H1 (cell line): Measurements from ENCODE around the gene GABPA. TPM values are rescaled to one million over a fixed set of nuclear protein-coding genes. Genes with fewer than 3 reads are reported as not detected.

Source experiments
- CTCF ChIA-PET: fragments of 300-600 bp; sonication (Branson Sonifier 250); formaldehyde crosslinking; loops from one replicate; lab custom pipeline; 2021; ENCODE audit not compliant: partially characterized antibody; lab: Charles Lee
- POLR2A ChIA-PET: fragments of 300-600 bp; sonication (Branson Sonifier 250); formaldehyde crosslinking; loops from one replicate; lab custom pipeline; 2021; ENCODE audit warnings: inconsistent platforms; ENCODE audit not compliant: partially characterized antibody; lab: Charles Lee
- DNase-seq, 2 experiments: peaks; one replicate each; pipeline versions ENCODE4 v3.0.0 to v3.0.0-alpha.2; 2010 to 2022; ENCODE audit warnings: low spot score in 2 of 2, low read depth in 1 of 2, mixed read lengths in 1 of 2
- FAIRE-seq: peaks from 2 replicates; lab custom pipeline; 2011; peaks lifted over from hg19 to GRCh38; lab: Jason Lieb, UNC
- H2AFZ ChIP-seq: 2 replicates; pipeline ENCODE4 v1.8.1; 2012; ENCODE audit warnings: low read length, inconsistent platforms
- H2AK5ac ChIP-seq: 2 replicates; pipeline ENCODE4 v1.6.1; 2013; ENCODE audit warnings: low read depth, low read length
- H2BK120ac ChIP-seq: replicated peaks from 2 replicates; pipeline ENCODE3; 2013; ENCODE audit warnings: low read depth, low read length, inconsistent platforms
- H2BK12ac ChIP-seq: 2 replicates; pipeline ENCODE4 v1.6.1; 2013; ENCODE audit warnings: low read depth, low read length
- H2BK15ac ChIP-seq: 2 replicates; pipeline ENCODE4 v1.6.1; 2013; ENCODE audit warnings: low read length
- H2BK20ac ChIP-seq: 2 replicates; pipeline ENCODE4 v1.6.1; 2013; ENCODE audit warnings: low read length
- H2BK5ac ChIP-seq: 2 replicates; pipeline ENCODE4 v1.6.1; 2013; ENCODE audit warnings: low read depth, low read length
- H3K14ac ChIP-seq: 2 replicates; pipeline ENCODE4 v1.6.1; 2013; ENCODE audit warnings: inconsistent platforms; ENCODE audit not compliant: insufficient read length
- H3K18ac ChIP-seq: 2 replicates; pipeline ENCODE4 v1.6.1; 2013; ENCODE audit warnings: low read length; ENCODE audit errors: extremely low read depth
- H3K23ac ChIP-seq: 2 replicates; pipeline ENCODE4 v1.6.1; 2013; ENCODE audit warnings: inconsistent platforms; ENCODE audit not compliant: insufficient read length
- H3K23me2 ChIP-seq: 2 replicates; pipeline ENCODE4 v1.6.1; 2013; ENCODE audit warnings: low read depth, low read length
- H3K27ac ChIP-seq: 2 replicates; pipeline ENCODE4 v1.6.1; 2011; ENCODE audit warnings: low read depth, low read length, inconsistent platforms
- H3K27me3 ChIP-seq, 4 experiments: replicated peaks in 1 of 4; 1 replicate in 1 of 4; 2 replicates in 3 of 4; pipeline versions ENCODE4 v1.6.1 to v1.8.1; 2011 to 2013; ENCODE audit warnings: low read length in 3 of 4, mild to moderate bottlenecking in 3 of 4, inconsistent platforms in 2 of 4, mixed read lengths in 2 of 4, moderate library complexity in 1 of 4; ENCODE audit not compliant: control insufficient read depth in 3 of 4, insufficient read depth in 3 of 4; ENCODE audit errors: extremely low read depth in 1 of 4
- H3K36me3 ChIP-seq, 4 experiments: 2 replicates each; pipeline versions ENCODE4 v1.6.1 to v1.8.1; 2011 to 2013; ENCODE audit warnings: mild to moderate bottlenecking in 4 of 4, low read length in 3 of 4, moderate library complexity in 2 of 4, control low read depth in 1 of 4, inconsistent platforms in 1 of 4; ENCODE audit not compliant: insufficient read depth in 4 of 4, control insufficient read depth in 2 of 4
- H3K4ac ChIP-seq: replicated peaks from 2 replicates; pipeline ENCODE3; 2013; ENCODE audit warnings: low read length, low read depth, mixed read lengths, inconsistent platforms; ENCODE audit not compliant: insufficient read length
- H3K4me1 ChIP-seq, 4 experiments: replicated peaks in 1 of 4; 1 replicate in 1 of 4; 2 replicates in 3 of 4; pipeline versions ENCODE4 v1.6.1 to v1.8.1; 2011 to 2013; ENCODE audit warnings: low read length in 3 of 4, inconsistent platforms in 2 of 4, mixed read lengths in 1 of 4; ENCODE audit not compliant: insufficient read depth in 4 of 4, control insufficient read depth in 3 of 4
- H3K4me2 ChIP-seq, 2 experiments: 2 replicates each; pipeline versions ENCODE4 v1.6.1 to v1.8.1; 2011 to 2013; ENCODE audit warnings: low read depth in 2 of 2, low read length in 2 of 2, control low read depth in 1 of 2, inconsistent platforms in 1 of 2, mild to moderate bottlenecking in 1 of 2; ENCODE audit not compliant: insufficient read depth in 1 of 2
- H3K4me3 ChIP-seq, 4 experiments: fragments of 200-600, 300-600 bp in 1 of 4; sonication (generic), shearing (Covaris generic), sonication (Bioruptor Twin) in 1 of 4; 2 replicates each; pipeline versions ENCODE4 v1.5.1 to v1.8.1; 2011 to 2016; ENCODE audit warnings: low read length in 4 of 4, low read depth in 3 of 4, control low read depth in 2 of 4, inconsistent platforms in 2 of 4, mild to moderate bottlenecking in 2 of 4, mixed read lengths in 1 of 4, moderate library complexity in 1 of 4; ENCODE audit not compliant: insufficient read depth in 2 of 4; ENCODE audit errors: extremely low read depth in 1 of 4
- H3K56ac ChIP-seq: replicated peaks from 2 replicates; pipeline ENCODE3; 2013; ENCODE audit warnings: low read depth, mild to moderate bottlenecking, mixed read lengths, low read length, inconsistent platforms; ENCODE audit not compliant: insufficient read length
- H3K79me1 ChIP-seq: 2 replicates; pipeline ENCODE4 v1.6.1; 2013; ENCODE audit warnings: low read depth, low read length, control low read depth
- H3K79me2 ChIP-seq, 2 experiments: 2 replicates each; pipeline versions ENCODE4 v1.6.1 to v1.8.1; 2012 to 2013; ENCODE audit warnings: low read length in 2 of 2, mild to moderate bottlenecking in 2 of 2, inconsistent platforms in 1 of 2; ENCODE audit not compliant: insufficient read depth in 2 of 2, control insufficient read depth in 1 of 2
- H3K9ac ChIP-seq, 4 experiments: replicated peaks in 1 of 4; 1 replicate in 1 of 4; 2 replicates in 3 of 4; pipeline versions ENCODE4 v1.6.1 to v1.8.1; 2011 to 2013; ENCODE audit warnings: low read depth in 3 of 4, low read length in 3 of 4, control low read depth in 2 of 4, mild to moderate bottlenecking in 2 of 4, moderate library complexity in 2 of 4, inconsistent platforms in 1 of 4; ENCODE audit errors: extremely low read depth in 1 of 4
- H3K9me3 ChIP-seq, 2 experiments: 2 replicates each; pipeline versions ENCODE4 v1.6.1 to v1.8.1; 2012 to 2013; ENCODE audit warnings: mild to moderate bottlenecking in 2 of 2, moderate library complexity in 2 of 2, control low read depth in 1 of 2, inconsistent platforms in 1 of 2, low read depth in 1 of 2, low read length in 1 of 2, mixed read lengths in 1 of 2; ENCODE audit not compliant: insufficient read depth in 2 of 2
- H4K20me1 ChIP-seq, 2 experiments: replicated peaks in 1 of 2; 2 replicates each; pipeline versions ENCODE3 to v1.8.1; 2011 to 2013; ENCODE audit warnings: inconsistent platforms in 2 of 2, low read length in 2 of 2, mild to moderate bottlenecking in 1 of 2; ENCODE audit not compliant: insufficient read depth in 2 of 2, control insufficient read depth in 1 of 2
- H4K5ac ChIP-seq: 2 replicates; pipeline ENCODE4 v1.6.1; 2013; ENCODE audit warnings: low read length, low read depth, mixed read lengths, inconsistent platforms; ENCODE audit not compliant: insufficient read length
- H4K8ac ChIP-seq: 2 replicates; pipeline ENCODE4 v1.8.0; 2013; ENCODE audit warnings: mild to moderate bottlenecking, moderate library complexity, low read length, inconsistent platforms; ENCODE audit not compliant: insufficient read depth; ENCODE audit errors: extremely low read depth
- H4K91ac ChIP-seq: replicated peaks from 2 replicates; pipeline ENCODE3; 2013; ENCODE audit warnings: low read length, mixed read lengths, inconsistent platforms; ENCODE audit not compliant: insufficient read length
- ASH2L ChIP-seq: fragments of 200-600, 300-600 bp; sonication (generic); IDR thresholded peaks from one replicate; pipeline ENCODE4 v1.7.1; 2017; ENCODE audit warnings: low read length
- CBX8 ChIP-seq: fragments of 300-800, 300-1000 bp; sonication (generic); IDR thresholded peaks from 2 replicates; pipeline ENCODE4 v1.7.1; 2016; ENCODE audit warnings: low read depth, low read length, borderline replicate concordance
- FOSL1 ChIP-seq: IDR thresholded peaks from 2 replicates; pipeline ENCODE4 v1.6.1; 2011; ENCODE audit warnings: mild to moderate bottlenecking, low read depth, low read length, moderate library complexity; ENCODE audit not compliant: insufficient read depth
- RBBP5 ChIP-seq: IDR thresholded peaks from 2 replicates; pipeline ENCODE4 v1.7.1; 2012; ENCODE audit warnings: low read depth, mild to moderate bottlenecking, inconsistent platforms, low read length, moderate library complexity, borderline replicate concordance
- SP2 ChIP-seq: IDR thresholded peaks from 2 replicates; pipeline ENCODE4 v1.6.1; 2012; ENCODE audit warnings: mild to moderate bottlenecking, low read length, inconsistent platforms
- TAF1 ChIP-seq: IDR thresholded peaks from 2 replicates; pipeline ENCODE4 v1.6.1; 2011; ENCODE audit warnings: mild to moderate bottlenecking, low read depth, low read length
- whole genome bisulfite sequencing, 2 experiments: shearing (Covaris generic) in 1 of 2; methylation state at CpG; one replicate each; pipeline versions ENCODE4 v1.1.6 to v1.1.7; 2013 to 2015; ENCODE audit warnings: low lambda C conversion rate in 2 of 2, mixed read lengths in 2 of 2, inconsistent platforms in 1 of 2, low coverage in 1 of 2, missing lambda C conversion rate in 1 of 2; ENCODE audit not compliant: insufficient replicate concordance in 2 of 2, insufficient coverage in 1 of 2, insufficient read length in 1 of 2; ENCODE audit errors: extremely low coverage in 1 of 2, missing lambda C conversion rate in 1 of 2; 5-methylcytosine and 5-hydroxymethylcytosine counted together
- polyA plus RNA-seq, 7 experiments: library from polyadenylated mRNA; depleted of rRNA in 3 of 7; stranded (reverse) in 5 of 7; unstranded in 2 of 7; fragments of >200 nt in 5 of 7; fragments of 200-250 nt in 2 of 7; gene quantifications; 1 replicate in 5 of 7; 2 replicates in 1 of 7; 4 replicates in 1 of 7; pipeline versions ENCODE4 v1.2.1 to v1.2.3, GENCODE V29; 2011 to 2013; ENCODE audit warnings: missing spikeins in 2 of 7, mixed read lengths in 2 of 7
- total RNA-seq: library from RNA; stranded (reverse); fragmentation: NEBNext Ultra II Directional; extraction: Animal tissue kit (Norgen Biotek cat#: 25700); gene quantifications from 2 replicates; pipeline ENCODE4 v1.2.1, GENCODE V29; 2021

The GABPA gene
- total and polyA plus RNA-seq, 2 of the 8 experiments (the other 6 are each of a cell fraction or from before 2014, with no cell fraction given) = 5.2 to 22.2 TPM

- Histone ChIP-seq H3K23ac (no peak overlapping the region), H4K5ac (no peak overlapping the region), H3K36me3 (peaks cover 2 to 39% (median 16%) of the 10 kb centered on the region in 4 experiments; a peak in 5 of 8 replicates), H3K23me2 (no peaks in the 10 kb centered on the region), H2BK15ac (no peak overlapping the region), H2AFZ (no peak overlapping the region), H3K27ac (no peak overlapping the region), H2BK120ac (no peak overlapping the region), H3K14ac (no peak overlapping the region), H4K91ac (no peak overlapping the region), H3K27me3 (peaks cover 0 to 1% (median 0%) of the 10 kb centered on the region in 4 experiments; a peak in 1 of 7 replicates), H3K9ac (no peak overlapping the region), H3K4me3 (no peak overlapping the region), H3K9me3 (no peaks in the 10 kb centered on the region), H3K4me1 (no peaks in the 10 kb centered on the region), H3K79me1 (peaks cover 2% of the 10 kb centered on the region; the same call in 1 of the 2 replicates), H3K79me2 (no peaks in the 10 kb centered on the region), H2BK20ac (no peak overlapping the region), H3K18ac (no peak overlapping the region), H2AK5ac (no peak overlapping the region), H3K4me2 (no peak overlapping the region), H2BK12ac (no peak overlapping the region), H3K4ac (no peak overlapping the region), H2BK5ac (peak overlapping the region; percentile 24; the same call in 1 of the 2 replicates), H4K8ac (no peak overlapping the region), H4K20me1 (no peaks in the 10 kb centered on the region), H3K56ac (no peak overlapping the region)
- ChIA-PET POLR2A (interaction anchor here (1.1 kb wide), 1 partner anchor 202 kb away, joined by 3 read pairs; no protein-coding TSS in a partner anchor), CTCF (interaction anchor here (0.5 to 1.5 kb wide), 6 partner anchors 10 to 248 kb away, joined by 3 to 4 read pairs (median 4); no protein-coding TSS in a partner anchor)
- DNase-seq (no peak), FAIRE-seq (no peak)
- WGBS, 2 experiments = 93% methylated on average over 6 of the region's 6 CpGs; no CpG with 5 or more reads in 1 of the 2 experiments
- TF ChIP-seq RBBP5 = no peak
- TF ChIP-seq TAF1 = no peak
- TF ChIP-seq ASH2L = no peak
- TF ChIP-seq CBX8 = no peak
- no peak for TF ChIP-seq SP2
- TF ChIP-seq FOSL1 = no peak
Measured at GRCh38 chr21:25756190-25756932, 21.6 kb downstream of the GABPA start.
